Measurements from ENCODE around the gene LRRC61. TPM values are rescaled to one million over a fixed set of nuclear protein-coding genes. Genes with fewer than 3 reads are reported as not detected.

The LRRC61 gene
- total RNA-seq, 2 donors from 2014 or later: 10.8 to 22.3 TPM

DNA sequence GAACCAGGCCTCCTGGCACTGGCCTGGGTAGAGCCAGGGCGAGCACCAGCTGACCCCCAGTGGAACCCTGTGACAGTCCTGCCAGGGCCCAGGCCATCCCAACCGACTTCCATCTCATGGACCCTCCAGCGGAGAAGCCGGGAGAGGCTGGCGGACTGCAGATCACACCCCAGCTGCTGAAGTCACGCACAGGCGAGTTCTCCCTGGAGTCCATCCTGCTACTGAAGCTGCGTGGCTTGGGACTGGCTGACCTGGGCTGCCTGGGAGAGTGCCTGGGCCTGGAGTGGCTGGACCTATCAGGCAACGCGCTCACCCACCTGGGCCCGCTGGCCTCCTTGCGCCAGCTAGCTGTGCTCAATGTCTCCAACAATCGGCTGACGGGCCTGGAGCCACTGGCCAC is 13.6 kb downstream of the LRRC61 start:
- Mint-ChIP-seq H3K36me3 (peaks cover 0 to 7% of the 10 kb centered on the region in 2 donors), H3K9me3 (no peaks in the 10 kb centered on the region), H3K27ac (no peak overlapping the region)
- ATAC-seq (no peak), DNase-seq (ENCODE audit: low spot score in 2 of 2) (no peak)

DNA sequence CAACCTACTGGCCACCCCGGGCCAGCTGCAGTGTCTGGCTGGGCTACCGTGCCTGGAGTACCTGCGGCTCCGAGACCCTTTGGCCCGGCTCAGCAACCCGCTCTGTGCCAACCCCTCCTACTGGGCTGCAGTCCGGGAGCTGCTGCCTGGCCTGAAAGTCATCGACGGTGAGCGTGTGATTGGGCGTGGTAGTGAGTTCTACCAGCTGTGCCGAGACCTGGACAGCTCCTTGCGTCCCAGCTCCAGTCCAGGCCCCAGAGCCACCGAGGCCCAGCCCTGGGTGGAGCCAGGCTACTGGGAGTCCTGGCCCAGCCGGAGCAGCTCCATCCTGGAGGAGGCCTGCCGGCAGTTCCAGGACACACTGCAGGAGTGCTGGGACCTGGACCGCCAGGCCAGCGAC is 14.0 kb downstream of the LRRC61 start:
- Mint-ChIP-seq H3K9me3 (no peaks in the 10 kb centered on the region), H3K36me3 (peaks cover 0 to 7% of the 10 kb centered on the region in 2 donors), H3K27ac (no peak overlapping the region)
- no peak for ATAC-seq
- no peak for DNase-seq (ENCODE audit: low spot score in 2 of 2)

DNA sequence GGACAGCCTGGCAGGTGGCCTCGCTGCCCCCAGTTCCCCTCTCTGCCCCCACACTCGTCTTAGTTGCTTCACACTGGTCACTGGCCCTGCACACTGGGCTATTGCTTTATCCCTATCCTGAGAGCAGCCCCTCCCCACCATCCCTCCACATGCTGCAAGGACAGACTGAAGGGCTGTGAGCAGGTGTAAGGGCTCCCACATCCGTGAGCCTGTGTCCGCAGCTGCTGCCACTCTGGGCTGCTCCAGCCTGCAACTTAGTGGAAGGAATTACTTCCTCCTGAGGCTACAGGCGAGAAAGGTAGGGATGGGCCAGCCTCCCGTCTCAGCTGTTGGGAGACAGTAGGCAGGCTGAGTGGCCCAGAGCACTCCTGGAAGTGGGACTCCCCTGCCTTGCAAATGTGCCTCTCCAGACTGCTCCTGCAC is 14.5 kb downstream of the LRRC61 start:
- no peak for ATAC-seq
- Mint-ChIP-seq H3K36me3 (peaks cover 0 to 7% of the 10 kb centered on the region in 2 donors), H3K9me3 (no peaks in the 10 kb centered on the region), H3K27ac (no peak overlapping the region)
- no peak for DNase-seq (ENCODE audit: low spot score in 2 of 2)

DNA sequence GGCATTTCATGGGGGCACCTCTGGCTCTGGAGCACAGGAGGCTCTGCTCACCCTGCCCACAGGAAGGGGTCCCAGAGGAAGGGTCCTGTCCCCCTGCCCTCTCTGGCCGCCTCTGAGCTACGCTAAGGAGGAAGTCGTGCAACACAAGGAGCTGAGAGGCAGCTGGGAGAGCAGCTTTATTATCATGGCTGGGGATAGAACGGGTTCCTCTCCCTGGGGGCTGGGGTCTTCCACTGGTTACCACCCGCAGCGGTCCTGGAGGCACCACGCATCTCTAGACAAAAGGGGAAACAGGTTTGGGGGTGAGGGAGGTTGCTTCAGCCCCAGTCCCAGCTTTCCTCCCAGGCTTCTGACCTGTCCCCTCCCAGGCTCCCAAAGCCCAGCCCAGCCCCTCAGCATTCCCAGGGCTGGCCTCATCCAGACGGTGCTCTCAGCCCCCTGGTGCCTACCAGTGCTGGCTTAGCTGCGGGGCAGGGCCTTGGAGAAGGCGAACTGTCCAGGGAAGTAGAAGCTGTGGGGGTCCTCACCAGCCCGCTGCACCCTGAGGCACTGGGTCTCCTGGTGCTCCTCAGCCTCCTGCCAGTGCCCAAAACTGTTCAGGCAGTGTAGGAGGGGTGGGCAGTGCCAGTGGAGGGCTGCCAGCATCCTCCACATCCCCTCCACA is 15.1 kb downstream of the LRRC61 start:
- peaks cover 0 to 2% of the 10 kb centered on the region in 2 donors for H3K9me3 Mint-ChIP-seq
- peaks cover 0 to 7% of the 10 kb centered on the region in 2 donors for H3K36me3 Mint-ChIP-seq
- ATAC-seq: no peak
- no peak overlapping the region for H3K27ac Mint-ChIP-seq
- DNase-seq (ENCODE audit: low spot score in 2 of 2): no peak

DNA sequence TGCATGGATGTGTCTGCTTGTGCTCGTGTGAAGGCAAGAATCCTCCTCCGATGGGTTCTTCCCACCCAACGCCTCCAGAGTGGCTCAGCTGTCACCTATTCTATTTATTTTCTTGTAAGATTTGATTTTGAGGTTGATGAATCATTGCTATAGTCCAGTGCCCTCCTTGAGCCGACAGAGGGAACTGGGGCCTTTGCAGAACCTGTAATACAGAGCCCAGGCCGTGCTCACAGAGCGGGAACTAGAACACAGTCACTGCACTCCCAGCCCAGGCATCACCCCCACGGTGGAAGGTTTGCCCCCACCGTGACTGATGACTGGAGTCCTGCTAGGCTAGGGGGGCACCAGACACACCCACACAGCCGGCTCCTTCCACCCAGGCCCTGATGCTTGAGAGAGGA is 16.3 kb downstream of the LRRC61 start:
- ATAC-seq (no peak), DNase-seq (ENCODE audit: low spot score in 2 of 2) (no peak)
- no peak overlapping the region for H3K27ac Mint-ChIP-seq
- H3K9me3 Mint-ChIP-seq: peaks cover 0 to 9% of the 10 kb centered on the region in 2 donors
- H3K36me3 Mint-ChIP-seq: peaks cover 0 to 7% of the 10 kb centered on the region in 2 donors

DNA sequence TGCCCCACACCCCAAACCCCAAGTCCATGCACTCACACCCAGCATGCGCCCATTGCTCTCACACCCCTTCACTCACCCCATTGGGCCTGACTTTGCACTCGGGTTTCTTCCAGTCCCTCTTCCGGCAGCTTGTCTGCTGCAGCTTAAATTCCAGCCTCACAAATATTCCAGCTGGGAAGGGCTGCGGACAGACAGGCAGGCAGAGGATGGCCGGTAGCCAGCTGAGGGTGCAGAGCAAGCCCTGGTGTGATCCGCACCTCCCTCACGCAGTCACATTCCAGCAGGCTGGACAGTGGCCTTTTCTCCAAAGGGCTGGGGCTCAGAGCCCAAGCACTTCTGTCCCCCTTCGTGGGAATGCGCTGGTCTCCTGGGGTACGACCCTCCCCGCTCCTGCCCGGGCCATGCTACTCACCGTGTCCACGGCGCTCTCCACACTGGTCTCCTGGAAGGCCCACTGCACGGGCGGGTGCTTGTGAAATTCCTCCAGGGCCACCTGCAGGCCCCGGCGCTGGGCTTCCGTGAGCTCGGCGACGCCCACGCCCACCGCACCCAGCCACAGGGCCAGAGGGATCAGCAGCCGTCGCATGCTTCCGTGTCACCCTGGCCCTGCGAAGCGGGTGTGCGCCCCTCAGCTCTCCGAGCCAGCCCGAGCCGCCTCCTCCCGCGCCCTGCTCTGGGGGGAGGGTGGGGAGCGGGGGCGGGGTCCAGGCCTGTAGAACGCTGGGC is 17.0 kb downstream of the LRRC61 start:
- Mint-ChIP-seq H3K27ac (no peak overlapping the region), H3K9me3 (peaks cover 0 to 9% of the 10 kb centered on the region in 2 donors), H3K36me3 (peaks cover 0 to 7% of the 10 kb centered on the region in 2 donors)
- ATAC-seq (peak; percentile 33 to 47), DNase-seq (ENCODE audit: low spot score in 2 of 2) (no peak)

DNA sequence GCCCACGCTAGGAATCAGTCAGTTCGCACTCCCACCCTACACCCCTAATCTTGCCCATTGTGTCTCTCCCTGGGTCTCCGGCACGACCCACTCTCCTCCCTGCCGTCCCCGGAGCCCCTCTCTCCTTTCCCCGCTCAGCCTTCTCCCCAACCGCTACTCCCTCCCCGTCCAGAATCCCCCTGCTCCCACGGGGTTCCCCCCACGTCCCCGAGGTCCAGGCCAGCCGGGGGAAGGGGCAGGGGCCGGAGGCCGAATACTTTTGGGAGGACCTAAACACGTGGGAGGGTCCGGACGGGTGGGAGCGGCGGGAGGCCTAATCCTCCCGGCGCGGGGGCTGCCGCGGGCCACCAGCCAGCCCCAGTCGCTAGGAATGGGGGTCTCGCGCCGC is 17.7 kb downstream of the LRRC61 start:
- ATAC-seq (no peak), DNase-seq (ENCODE audit: low spot score in 2 of 2) (no peak)
- peaks cover 0 to 9% of the 10 kb centered on the region in 2 donors for H3K9me3 Mint-ChIP-seq
- no peak overlapping the region for H3K27ac Mint-ChIP-seq
- H3K36me3 Mint-ChIP-seq: peaks cover 0 to 7% of the 10 kb centered on the region in 2 donors

DNA sequence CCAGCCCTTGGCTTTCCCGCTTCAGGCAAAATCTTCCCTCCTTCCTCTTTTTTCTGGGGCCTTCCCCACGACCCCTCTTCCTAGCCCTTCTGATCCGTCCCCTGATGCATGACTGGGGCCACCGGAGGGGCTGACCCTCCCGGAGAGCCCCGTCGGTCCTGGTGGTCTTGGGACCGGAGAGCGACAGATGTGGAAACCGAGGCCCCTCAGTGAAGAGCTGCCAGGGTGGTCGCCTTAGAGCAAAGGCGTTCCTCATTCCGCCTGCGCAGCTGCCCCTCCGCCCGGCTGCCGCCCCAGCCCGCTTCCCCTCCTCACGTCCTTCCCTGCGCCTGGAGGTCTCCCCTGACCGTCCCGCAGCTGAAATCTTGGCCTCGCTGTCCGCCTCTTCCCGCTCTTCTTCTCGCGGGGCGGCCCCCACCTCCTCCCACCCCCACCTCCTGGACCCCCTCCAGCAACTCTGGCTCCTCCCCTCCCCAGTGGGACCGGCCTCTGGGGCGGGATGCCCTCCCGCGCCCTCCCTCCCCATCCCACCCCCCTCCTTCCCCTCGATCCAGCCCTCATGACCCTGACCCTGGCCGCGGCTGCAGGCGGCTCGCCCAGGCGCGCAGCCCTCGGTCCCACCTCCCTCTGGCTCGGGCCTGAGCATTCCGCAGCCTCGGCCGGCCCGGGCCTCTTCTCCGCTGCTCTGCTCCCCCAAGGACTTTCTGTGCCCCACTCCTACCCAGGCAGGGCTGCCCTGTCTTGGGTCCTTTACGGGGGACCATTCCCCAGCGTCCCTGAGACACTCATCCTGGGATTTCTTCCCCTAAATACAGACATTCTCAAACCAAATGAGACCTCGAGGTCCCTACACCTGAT is 18.3 kb downstream of the LRRC61 start, which contains the start of gene RARRES2:
RARRES2 (minus strand) TSS at position 367 of the 858 bp plus-strand sequence. CDS start 1,020 bp downstream, outside the sequence.
- Mint-ChIP-seq H3K27ac (no peak within 1 kb of the TSS), H3K9me3 (peaks cover 0 to 9% of the 10 kb centered on the region in 2 donors), H3K36me3 (peaks cover 0 to 7% of the 10 kb centered on the region in 2 donors)
- ATAC-seq: no peak
- no peak for DNase-seq (ENCODE audit: low spot score in 2 of 2)

DNA sequence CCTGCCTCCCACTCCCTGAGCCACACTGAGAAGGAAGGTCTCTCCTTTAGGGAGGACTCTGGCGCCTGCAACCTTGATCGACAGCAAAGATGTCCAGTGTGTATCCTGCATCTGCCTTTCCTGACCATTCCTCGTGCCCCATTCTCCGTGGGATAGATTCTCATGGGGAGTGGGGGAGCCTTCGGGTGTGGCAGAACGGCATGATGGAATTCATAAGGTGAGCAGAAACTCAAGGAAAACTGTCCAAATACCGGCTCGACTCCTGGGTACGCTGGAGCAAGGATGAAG is 18.9 kb downstream of the LRRC61 start:
- DNase-seq (ENCODE audit: low spot score in 2 of 2) (no peak), ATAC-seq (no peak)
- peaks cover 0 to 9% of the 10 kb centered on the region in 2 donors for H3K9me3 Mint-ChIP-seq
- H3K36me3 Mint-ChIP-seq: peaks cover 0 to 7% of the 10 kb centered on the region in 2 donors
- no peak overlapping the region for H3K27ac Mint-ChIP-seq

DNA sequence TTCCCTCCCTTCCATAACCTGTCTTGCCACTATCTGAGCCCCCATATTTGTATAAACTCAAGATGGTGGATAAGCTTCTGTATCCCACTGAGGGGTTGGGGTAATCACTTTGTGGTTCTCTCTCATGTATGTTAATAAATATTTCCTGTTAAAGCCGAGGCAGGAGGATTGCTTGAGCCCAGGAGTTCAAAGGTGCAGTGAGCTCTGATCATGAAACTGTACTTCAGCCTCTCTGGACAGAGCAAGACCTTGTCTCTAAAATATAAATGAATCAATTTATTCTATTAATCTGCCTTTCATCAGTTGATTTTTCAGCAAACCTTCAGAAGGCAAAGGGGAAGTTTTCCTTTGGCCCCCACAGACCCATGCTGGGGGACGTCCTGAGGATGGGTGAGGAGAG is 20.1 kb downstream of the LRRC61 start:
- peaks cover 0 to 9% of the 10 kb centered on the region in 2 donors for H3K9me3 Mint-ChIP-seq
- no peak overlapping the region for H3K27ac Mint-ChIP-seq
- no peak for DNase-seq (ENCODE audit: low spot score in 2 of 2)
- ATAC-seq: no peak
- H3K36me3 Mint-ChIP-seq: no peaks in the 10 kb centered on the region

DNA sequence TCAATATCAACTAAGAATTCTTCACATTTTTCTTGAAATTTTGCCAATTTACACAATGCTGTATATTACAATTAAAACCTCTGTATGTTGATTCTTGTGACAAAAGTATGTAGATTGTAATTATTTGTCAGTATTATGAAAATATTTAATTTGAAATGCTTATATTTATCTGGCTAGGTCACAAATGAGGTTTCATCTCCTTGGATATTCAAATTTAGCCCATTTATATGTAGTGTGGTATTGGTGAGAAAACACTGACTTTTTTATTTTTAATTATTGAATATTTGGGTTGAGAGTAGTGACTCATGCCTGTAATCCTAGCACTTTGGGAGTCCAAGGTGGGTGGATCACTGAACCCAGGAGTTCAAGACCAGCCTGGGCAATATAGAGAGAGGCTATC is 21.1 kb downstream of the LRRC61 start:
- Mint-ChIP-seq H3K36me3 (no peaks in the 10 kb centered on the region), H3K27ac (no peak overlapping the region), H3K9me3 (peaks cover 0 to 9% of the 10 kb centered on the region in 2 donors)
- no peak for ATAC-seq
- DNase-seq (ENCODE audit: low spot score in 2 of 2): no peak

DNA sequence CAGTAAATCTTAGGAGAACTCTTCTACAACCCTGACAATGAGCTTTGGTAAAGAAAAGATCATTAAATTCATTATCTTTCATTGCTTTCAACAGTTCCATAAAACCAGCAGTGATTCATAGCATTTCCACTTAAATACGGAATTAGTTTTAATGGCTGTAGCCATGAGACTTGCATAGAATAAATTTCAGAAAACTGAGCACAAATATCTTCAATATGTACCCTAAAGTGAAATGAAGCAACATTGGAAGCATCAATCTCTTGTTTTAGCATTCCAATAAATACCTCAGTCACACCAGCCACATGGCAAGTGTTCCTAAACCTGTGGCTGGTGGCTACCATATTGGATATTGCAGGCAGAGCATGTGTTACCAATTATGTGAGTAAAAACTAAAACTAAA is 21.9 kb downstream of the LRRC61 start:
- ATAC-seq: no peak
- Mint-ChIP-seq H3K36me3 (no peaks in the 10 kb centered on the region), H3K9me3 (peaks cover 0 to 9% of the 10 kb centered on the region in 2 donors), H3K27ac (no peak overlapping the region)
- DNase-seq (ENCODE audit: low spot score in 2 of 2): no peak

DNA sequence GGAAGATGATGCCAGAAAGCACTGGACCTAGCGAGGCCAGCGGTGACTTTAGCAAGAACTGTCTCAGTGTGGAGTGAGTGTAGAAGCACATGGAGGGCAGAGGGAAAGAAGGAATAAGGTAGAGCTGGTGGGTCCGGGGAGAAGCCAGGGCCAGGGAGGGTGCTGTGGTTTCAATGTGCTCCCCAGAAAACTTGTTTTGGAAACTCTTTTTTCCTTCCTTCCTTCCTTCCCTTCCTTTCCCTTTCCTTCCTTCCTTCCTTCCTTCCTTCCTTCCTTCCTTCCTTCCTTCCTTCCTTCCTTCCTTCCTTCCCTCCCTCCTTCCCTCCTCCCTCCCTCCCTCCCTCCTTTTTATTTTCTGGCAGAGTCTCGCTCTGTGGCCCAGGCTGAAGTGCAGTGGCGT is 23.8 kb downstream of the LRRC61 start:
- DNase-seq (ENCODE audit: low spot score in 2 of 2): no peak
- no peaks in the 10 kb centered on the region for H3K36me3 Mint-ChIP-seq

DNA sequence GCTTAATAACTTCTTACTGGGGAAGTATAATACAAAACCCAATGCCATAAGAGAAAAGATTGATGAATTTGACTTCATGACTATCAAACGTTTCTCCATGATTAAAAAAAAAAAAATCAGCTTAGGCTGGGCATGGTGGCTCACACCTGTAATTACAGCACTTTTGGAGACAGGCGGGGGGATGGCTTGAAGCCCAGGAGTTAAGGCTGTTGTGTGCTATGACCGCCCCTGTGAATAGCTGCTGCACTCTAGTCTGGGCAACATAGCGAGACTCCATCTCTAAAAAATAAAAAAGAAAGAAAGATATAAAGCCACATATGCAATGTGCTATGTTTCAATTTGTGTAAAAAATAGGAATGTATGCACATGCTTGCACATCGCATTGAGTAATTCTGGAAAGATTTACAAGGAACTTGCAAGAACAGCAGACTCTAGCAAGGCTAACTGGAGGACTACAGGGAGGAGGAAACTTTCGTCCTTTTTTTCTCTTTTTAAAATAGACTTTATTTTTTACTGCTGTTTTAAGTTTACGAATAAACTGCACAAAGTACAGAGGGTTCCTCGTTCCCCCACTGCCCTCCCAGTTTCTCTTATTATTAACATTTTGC is 28.5 kb downstream of the LRRC61 start:
- H3K27ac Mint-ChIP-seq: no peak overlapping the region
- H3K36me3 Mint-ChIP-seq: no peaks in the 10 kb centered on the region
- H3K9me3 Mint-ChIP-seq: no peaks in the 10 kb centered on the region
- DNase-seq (ENCODE audit: low spot score in 2 of 2): no peak
- ATAC-seq: no peak

More for the DNA sequence above, 23.8 kb downstream of the LRRC61 start:
- ATAC-seq: no peak
- H3K27ac Mint-ChIP-seq: no peak overlapping the region
- peaks cover 0 to 9% of the 10 kb centered on the region in 2 donors for H3K9me3 Mint-ChIP-seq

DNA sequence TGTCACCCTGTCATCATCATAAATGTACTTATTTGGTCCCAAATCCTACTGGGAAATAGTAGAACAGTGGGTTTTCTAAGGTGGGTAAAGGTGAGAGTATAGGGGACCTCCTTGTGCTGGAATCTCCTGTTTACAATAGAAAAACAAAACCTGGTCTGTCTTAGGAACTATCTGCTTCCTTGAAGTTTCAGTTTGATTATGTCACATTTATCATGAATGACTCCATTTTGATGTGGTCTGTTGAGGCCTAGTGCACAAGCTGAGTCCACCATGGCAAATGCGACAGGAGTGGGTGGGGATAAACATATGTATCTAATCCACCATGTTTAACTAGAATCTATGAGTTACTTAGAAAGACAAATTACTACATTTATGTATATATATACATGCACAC is 32.5 kb downstream of the LRRC61 start:
- Mint-ChIP-seq H3K9me3 (peaks cover 4 to 6% of the 10 kb centered on the region in 2 donors), H3K27ac (no peak overlapping the region)

DNA sequence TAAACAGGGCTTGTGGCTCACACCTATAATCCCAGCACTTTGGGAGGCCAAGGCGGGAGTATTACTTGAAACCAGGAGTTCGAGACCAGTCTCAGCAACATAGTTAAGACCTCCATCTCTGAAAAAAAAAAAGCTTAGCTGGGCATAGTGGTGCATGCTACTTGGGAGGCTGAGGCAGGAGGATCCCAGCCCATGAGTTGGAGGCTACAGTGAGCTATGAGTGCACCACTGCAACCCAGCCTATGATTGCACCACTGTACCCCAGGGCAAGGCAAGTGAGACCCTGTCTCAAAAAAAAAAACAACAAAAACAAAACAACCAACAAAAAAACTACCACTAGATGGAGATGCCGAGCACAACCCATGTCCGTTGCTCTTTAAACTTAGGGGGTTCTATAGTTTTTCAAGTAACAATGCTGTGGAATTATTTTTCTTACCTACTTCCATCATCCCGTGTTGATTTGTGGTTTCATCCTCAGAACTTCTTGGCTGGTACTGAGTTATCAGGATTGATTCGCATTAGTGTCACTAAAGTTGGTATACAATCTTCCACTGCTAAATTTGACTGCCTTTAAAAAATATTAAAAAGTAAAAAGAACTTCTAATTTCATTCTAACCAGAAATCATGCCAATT is 33.2 kb downstream of the LRRC61 start:
- no peak for DNase-seq (ENCODE audit: low spot score in 2 of 2)
- ATAC-seq: no peak
- H3K9me3 Mint-ChIP-seq: peaks cover 4 to 6% of the 10 kb centered on the region in 2 donors
- peak overlapping the region in 1 of 2 donors; percentile 67 for H3K27ac Mint-ChIP-seq
- H3K36me3 Mint-ChIP-seq: peaks cover 0 to 6% of the 10 kb centered on the region in 2 donors

More for the DNA sequence above, 32.5 kb downstream of the LRRC61 start:
- DNase-seq (ENCODE audit: low spot score in 2 of 2) (no peak), ATAC-seq (no peak)
- H3K36me3 Mint-ChIP-seq: peaks cover 0 to 6% of the 10 kb centered on the region in 2 donors

Measured in activated naive CD4-positive, alpha-beta T cell treated with anti-CD3 and anti-CD28 coated beads, Interleukin-2, amount 50 U/mL, for 72 hours (primary cell).